Activated CD4-positive, alpha-beta T cell treated with anti-CD3 and anti-CD28 coated beads, Interleukin-2, Interleukin-6, amounts not matched to agents 100 ng/mL and 50 ng/mL, durations not matched to agents 16 hours and 8 hours (primary cell): ENCODE data around the gene KCNA2.
A peak's percentile ranks its signal among the peaks of the same experiment; 100 is the strongest.

ENCODE experiments used
- DNase-seq: peaks from one replicate; pipeline ENCODE4 v3.0.0-alpha.2; 2020

Gene KCNA2

GRCh38 chr1:110605901-110606656 is at the start of gene KCNA2:
TSS of gene KCNA2 (minus strand) at chr1:110606358. CDS start at chr1:110604782, 1,576 bp downstream.
- DNase-seq: no peak

- no peak for DNase-seq
These were observed 44.5 kb upstream of the KCNA2 start for GRCh38 chr1:110650609-110651008.

GRCh38 chr1:110648417-110648816 is 42.3 kb upstream of the KCNA2 start:
- DNase-seq: no peak

- DNase-seq: peak; percentile 81
These were observed 41.2 kb upstream of the KCNA2 start for GRCh38 chr1:110647254-110647891.

GRCh38 chr1:110645821-110646735 is 39.9 kb upstream of the KCNA2 start:
- DNase-seq: peak; percentile 63

GRCh38 chr1:110645211-110645610 is 39.1 kb upstream of the KCNA2 start:
- no peak for DNase-seq

GRCh38 chr1:110643879-110644472 is 37.8 kb upstream of the KCNA2 start:
- DNase-seq: no peak

- no peak for DNase-seq
These were observed 33.7 kb upstream of the KCNA2 start for GRCh38 chr1:110639724-110640386.

- no peak for DNase-seq
These were observed 32.4 kb upstream of the KCNA2 start for GRCh38 chr1:110638556-110638955.

- no peak for DNase-seq
These were observed 31.9 kb upstream of the KCNA2 start for GRCh38 chr1:110638058-110638457.

GRCh38 chr1:110637475-110637874 is 31.3 kb upstream of the KCNA2 start:
- DNase-seq: no peak

- DNase-seq: peak; percentile 60
These were observed 30.2 kb upstream of the KCNA2 start for GRCh38 chr1:110636149-110636935.

- DNase-seq: no peak
These were observed 29.3 kb upstream of the KCNA2 start for GRCh38 chr1:110635434-110635833.

- peak; percentile 88 for DNase-seq
These were observed 28.5 kb upstream of the KCNA2 start for GRCh38 chr1:110634455-110635311.

- DNase-seq: no peak
These were observed 27.9 kb upstream of the KCNA2 start for GRCh38 chr1:110634086-110634454.

GRCh38 chr1:110633646-110634030 is 27.5 kb upstream of the KCNA2 start:
- DNase-seq: no peak

- no peak for DNase-seq
These were observed 25.9 kb upstream of the KCNA2 start for GRCh38 chr1:110631836-110632620.

- peak; percentile 96 for DNase-seq
These were observed 24.9 kb upstream of the KCNA2 start for GRCh38 chr1:110630839-110631663.
